ENCODE results near the gene HOXC4.
"Not testable (repeated sequence)": the region's sequence is repeated elsewhere in the genome, so short reads cannot be mapped to it uniquely, and the experiment has no call there.

DNA sequence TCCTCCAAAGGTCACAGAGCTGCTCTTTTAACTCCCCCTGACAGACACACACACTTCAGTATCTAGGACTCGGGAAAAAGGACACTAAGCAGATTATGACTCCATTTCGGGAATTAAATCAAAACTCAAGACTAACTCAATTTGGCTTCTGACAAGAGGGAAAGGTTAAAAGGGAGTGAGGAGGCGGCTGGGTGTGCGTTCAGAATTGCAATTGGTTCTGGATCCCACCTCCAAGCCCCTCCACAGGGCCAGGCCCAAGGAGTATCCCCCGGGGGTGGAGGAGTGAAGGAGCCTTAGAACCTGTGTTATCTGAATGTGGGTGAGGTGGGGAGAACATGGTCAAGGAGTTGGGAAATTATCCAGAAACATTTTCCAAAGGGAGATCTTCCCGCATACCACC lies 35.8 kb downstream of the HOXC4 start:
- not testable (repeated sequence) for TF ChIP-seq CTCF (conservative IDR thresholded peaks at IDR 0.05 in 1 of 2, IDR thresholded peaks at IDR 0.05 in 1 of 2; ENCODE audit: low read depth in 1 of 2, low read length in 2 of 2); EZH2 (IDR thresholded peaks at IDR 0.05; ENCODE audit: low read length, missing control alignments)

All from fibroblast of lung (primary cell).